GM19468 (cell line): Measurements from ENCODE around the gene CNTN5.

Source experiments
- ATAC-seq: cut with Tn5 transposase; IDR thresholded peaks from one replicate; pipeline ENCODE4 v1.9.1; 2021; ENCODE audit warnings: mild to moderate bottlenecking, moderate library complexity, moderate number of reproducible peaks; ENCODE audit not compliant: unreplicated experiment; ENCODE audit errors: extremely low read depth

CNTN5 gene

DNA sequence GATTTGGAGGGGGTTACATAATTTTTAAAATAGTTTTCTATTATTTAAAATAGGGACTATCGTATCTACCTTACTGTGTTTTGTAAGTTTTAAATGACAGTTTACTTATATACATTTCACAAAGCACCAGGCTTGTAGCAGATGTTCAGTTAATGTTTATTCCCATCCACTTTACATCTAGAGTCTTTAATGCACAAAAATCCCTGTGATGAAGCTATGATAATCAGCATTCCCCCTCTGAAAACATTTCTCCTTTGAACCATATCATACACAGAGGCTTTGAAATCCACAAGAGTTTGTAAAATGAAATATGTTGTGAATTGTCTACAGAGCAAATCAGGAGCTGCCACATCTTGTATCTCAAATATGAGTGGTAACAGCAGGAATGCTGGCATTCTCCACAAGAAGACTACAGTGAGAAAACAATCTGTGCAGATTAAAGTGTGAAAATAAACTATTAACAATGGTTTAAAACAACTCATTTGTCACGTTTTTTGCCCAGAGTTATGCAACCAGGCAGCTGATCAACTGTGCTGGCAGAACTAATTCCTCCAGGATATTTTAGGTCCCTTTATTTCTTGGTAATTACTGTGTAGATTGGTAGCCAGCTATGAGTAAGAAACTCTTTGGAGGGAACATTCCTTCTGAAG lies 967.2 kb downstream of the CNTN5 start:
- ATAC-seq, result no peak

DNA sequence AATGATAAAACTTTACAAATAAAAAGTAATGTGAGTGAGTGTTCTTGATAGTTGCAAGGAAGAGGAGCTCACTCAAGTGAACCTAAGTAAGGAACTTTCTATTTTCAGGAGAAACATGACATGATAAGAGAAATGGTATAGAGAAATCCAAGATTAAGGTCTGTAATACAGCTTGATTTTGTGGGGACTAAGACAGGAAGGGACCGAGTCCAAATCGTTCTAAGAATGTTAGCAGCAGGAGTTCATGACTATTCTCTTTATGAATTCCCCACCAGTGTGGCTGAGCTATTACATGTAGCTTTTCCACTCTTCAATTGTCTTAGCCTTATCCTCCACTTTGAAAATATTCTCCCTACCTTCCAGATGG lies 967.7 kb downstream of the CNTN5 start:
- ATAC-seq, result no peak

DNA sequence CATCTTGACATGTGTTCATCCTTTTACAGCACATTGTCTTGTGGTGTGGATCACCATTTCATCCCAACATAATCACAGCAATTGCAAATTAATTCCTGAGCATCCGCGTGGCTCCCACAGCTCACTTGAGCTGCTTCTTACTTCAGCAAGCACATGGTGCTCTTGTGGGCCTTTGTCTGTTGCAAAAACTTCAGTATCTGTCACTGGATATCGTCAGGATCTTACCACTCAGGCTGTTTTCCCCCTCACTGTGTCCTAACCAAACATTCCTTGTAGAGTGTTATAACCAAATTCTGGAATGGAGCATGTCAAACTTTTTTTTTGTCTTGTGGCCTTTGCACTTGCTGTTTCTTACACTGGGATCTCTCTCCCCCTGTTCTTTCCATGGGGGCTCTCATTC lies 983.2 kb downstream of the CNTN5 start:
- ATAC-seq, result no peak

DNA sequence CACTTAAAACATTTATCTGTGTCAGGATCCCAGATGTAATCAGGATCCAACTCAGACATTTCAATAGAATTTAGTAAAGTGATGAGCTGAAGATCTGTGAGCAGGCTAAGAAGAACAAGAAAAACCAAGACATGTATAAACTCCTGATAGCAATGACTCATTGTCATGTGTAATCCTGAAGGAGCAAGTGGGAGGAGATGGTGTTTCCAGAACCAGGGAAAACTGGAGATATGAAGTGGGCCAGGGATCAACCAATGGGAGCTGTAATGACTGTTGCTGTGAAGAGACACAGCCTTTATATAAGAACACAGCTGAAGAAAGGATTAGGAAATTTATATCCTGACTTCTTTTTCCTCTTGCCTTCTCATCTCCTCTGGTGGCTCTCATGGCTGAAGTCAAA lies 983.8 kb downstream of the CNTN5 start:
- ATAC-seq, result no peak

DNA sequence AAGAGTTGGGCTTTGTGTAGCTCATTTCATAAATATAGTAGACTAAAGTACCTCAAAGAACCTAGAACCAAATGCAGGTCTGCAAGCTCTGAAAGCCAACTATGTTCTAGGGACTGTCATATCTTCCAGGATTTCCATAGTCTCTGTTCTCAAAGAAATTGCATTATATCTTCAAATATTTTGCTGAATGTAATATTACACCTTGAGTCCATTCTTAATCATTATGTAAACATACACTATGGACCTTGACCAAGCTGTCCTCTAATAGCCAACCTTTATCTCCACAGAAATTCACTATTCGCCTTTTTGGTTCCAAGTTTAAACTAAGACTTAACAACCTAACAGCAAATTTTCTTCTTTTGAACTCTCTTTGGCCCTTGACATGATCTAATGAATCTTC lies 987.7 kb downstream of the CNTN5 start:
- no peak for ATAC-seq

DNA sequence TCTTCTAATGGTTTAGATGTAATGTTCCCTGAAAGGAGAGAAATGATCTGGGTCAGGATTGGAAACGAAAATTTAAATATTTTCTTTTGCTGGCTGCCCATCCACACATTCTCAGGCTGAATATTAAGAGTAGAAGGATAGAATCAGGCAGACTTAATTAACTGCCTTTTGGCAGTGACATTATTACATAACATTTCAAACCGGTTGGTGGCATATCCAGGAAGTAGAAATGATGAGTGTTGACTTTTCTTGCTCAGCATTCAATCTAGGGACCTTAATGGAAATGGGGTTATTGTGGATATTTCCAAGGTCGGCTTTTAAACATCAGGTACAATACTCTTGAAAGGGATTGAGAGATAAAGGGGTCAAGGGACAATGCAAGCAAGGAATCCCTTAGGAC lies 989.0 kb downstream of the CNTN5 start:
- no peak for ATAC-seq

DNA sequence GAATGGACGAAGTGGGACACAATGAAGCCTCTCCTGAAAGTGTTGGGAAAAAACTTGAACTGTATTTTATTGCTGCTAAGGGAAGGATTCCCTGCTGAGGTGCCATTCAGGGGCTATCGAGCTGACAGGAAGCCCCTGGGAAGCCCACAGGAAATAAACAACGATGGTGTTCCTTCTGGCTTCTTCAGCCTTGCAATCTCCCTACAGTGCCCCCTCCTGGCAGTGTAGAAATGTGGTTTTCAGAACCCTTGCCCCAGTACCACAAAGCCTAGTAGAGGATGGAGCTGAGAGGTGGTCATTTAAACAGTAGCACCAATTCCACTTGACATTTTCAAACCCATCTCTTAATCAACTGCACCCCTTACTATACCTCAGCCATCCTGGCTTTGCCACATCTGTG lies 989.6 kb downstream of the CNTN5 start:
- ATAC-seq, result no peak

DNA sequence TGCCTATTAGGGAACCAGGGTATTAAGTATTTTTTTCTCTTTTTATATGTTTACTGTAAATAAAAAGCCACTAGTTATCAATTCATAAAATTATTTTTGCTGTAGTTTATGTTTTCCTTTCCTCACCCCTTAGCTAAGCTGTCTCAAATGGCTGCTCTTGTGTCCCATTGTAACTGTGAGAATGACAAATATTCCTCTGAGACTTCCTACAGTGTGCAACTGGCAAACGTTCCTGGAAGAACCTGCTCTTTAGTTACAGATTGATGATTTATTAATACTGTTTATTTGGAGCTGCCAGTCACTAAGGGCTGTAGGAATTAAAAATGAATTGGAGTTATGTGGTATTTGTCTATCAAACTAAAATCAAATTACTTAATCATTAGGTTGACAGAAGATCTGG lies 990.9 kb downstream of the CNTN5 start:
- ATAC-seq, result no peak

DNA sequence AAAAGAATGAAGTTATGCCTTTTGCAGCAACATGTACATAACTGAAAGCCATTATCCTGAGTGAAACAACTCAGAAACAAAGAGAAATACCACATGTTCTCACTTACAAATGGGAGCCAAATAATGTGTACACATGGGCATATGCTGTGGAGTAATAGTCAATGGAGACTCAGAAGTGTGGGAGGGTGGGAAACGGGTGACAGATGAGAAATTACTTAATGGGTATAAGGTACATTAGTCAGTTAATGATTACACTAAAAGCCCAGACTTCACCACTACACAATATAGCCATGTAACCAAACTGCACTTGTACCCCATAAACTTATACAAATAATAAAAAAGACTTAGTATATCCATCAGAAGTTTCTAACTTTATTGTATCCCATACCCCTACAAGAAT lies 992.3 kb downstream of the CNTN5 start:
- no peak for ATAC-seq

DNA sequence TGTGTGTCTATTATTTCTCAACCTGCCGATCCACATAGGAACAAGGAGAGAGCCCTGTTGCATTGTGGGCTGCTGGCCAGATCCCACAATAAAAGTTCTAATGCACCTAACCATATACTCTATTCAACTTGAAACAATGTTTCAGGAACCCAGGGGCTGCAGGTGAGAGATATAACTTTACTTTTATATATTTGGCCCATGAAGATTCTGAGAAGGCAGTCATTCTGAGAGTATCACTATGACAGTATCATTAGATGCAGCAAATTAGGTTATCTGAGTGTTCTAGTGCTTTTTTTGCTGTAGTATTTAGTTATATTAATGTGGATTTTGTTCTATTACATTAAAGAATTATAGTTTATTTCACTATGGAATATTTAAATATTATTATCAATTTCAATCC lies 1011.2 kb downstream of the CNTN5 start:
- no peak for ATAC-seq

DNA sequence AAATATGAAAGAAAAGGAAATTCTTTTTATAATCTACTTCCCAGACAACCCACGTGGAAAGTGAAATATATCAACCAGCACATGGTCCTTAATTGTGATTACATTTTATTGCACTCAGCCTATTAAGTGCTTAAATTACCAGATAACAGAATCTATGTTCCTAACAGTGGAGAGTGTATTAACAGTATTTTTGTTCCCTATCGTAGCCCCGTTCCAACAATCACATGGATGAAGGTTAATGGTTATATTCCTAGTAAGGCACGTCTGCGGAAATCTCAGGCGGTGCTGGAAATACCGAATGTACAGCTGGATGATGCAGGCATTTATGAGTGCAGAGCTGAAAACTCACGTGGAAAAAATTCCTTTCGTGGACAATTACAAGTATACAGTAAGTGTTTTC lies 1040.3 kb downstream of the CNTN5 start:
- ATAC-seq, result no peak

DNA sequence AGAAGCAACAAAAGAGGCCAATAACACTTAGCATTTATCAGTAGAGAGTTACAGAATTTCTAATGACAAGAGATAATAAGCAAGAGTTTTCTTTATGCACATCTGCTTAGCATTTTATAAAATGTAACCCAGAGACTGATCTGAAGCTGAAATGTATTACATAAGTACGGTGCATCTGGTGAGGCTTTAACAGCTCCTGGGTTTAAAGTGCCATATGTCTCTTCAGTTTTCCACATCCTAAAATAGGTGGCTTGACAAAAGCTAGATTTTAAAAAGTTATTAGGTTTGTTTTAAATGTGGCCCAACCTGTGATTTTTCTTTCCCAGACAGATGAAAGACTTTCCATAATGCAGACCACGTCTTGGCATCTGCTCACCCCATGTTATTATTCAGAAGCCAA lies 1045.7 kb downstream of the CNTN5 start:
- no peak for ATAC-seq

DNA sequence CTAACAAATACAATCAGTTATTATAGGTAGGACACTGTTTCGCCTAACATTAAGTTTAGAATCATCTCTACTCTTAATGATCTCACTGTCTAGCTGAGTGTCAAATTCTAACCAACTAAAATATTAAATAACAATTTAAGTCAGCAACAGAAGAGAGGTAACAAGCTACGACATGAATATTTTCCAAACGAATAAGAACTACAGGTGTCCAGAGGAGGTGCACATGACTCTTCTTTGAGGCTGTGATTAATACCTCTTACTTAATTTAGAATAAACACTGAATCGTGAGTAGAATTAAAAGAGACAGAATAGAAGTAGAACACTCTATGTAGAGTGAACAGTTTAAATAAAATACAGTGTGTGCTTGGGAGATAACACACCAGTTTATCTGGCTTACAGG lies 1047.4 kb downstream of the CNTN5 start:
- no peak for ATAC-seq

DNA sequence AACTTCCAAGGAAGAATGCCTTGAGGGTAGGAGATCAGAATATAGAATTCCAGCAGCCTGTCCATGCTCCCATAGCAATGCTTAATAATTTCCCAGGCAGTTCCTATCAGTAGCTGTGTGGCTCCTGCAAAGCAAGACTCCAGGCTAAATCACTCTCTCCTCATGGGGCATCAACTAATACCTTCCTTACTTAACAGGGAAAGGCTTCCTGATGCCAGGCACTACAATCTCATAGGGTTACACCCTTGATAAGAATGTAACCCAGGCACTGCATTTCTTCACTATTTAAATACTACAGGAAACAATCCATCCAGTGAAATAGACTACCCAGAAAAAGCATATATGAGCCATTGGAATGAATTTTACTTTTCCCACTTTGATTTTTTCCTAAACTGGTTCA lies 1051.4 kb downstream of the CNTN5 start:
- ATAC-seq, result no peak

DNA sequence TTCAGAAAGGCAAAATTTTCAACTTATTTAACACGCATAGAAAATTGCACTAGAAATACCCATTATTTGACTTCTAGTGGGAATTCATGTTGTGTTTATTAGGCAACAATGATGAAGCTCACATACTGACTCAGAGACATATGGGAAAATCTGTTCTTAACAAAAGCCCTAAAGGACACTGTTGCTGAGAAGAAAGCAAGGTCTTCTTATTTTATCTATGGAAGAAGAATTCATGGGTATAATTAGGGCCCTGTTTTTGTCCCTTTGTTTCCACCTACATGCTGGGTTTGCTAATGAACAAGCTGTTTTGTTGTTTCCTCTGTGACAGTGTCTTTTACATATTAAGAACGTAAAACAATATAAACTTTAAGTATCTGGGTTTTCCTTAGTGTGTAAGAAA lies 1059.6 kb downstream of the CNTN5 start:
- ATAC-seq, result no peak

DNA sequence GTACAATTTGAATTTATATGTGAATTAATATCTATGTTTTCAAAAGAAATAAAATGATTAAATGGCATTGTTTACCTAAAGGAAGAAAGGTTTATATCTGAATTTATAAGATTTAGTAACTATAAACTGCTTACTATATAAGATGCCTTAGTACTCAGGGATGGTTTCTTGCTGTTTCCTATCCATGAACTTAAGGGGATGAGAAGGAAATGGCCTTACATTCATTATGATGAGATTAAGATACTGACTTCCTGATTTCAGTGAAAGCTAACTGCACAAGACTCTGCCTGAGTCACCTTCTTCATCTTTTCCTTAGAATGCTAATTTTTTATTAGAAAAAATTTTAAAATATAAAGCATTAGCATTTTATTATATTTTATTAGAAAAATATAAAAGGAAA lies 1060.1 kb downstream of the CNTN5 start:
- no peak for ATAC-seq

DNA sequence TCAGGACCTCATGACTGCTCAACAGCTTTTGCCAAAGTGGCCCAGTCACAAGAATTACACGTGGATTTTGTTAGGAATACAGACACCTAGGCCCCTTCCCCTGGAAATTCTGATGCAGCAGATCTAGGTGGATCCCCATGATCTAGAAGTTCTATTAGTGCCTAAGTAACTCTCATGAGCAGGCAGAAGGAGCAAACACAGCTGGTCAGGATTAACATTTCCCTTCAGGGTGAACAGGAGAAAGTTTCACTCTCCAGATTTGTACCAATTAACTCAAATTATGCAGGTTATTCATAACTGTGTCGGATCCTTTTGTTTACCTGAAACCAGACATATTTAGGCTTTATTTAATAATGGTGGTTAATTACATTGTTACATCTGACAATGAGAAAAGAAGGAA lies 1072.9 kb downstream of the CNTN5 start:
- ATAC-seq, result no peak

DNA sequence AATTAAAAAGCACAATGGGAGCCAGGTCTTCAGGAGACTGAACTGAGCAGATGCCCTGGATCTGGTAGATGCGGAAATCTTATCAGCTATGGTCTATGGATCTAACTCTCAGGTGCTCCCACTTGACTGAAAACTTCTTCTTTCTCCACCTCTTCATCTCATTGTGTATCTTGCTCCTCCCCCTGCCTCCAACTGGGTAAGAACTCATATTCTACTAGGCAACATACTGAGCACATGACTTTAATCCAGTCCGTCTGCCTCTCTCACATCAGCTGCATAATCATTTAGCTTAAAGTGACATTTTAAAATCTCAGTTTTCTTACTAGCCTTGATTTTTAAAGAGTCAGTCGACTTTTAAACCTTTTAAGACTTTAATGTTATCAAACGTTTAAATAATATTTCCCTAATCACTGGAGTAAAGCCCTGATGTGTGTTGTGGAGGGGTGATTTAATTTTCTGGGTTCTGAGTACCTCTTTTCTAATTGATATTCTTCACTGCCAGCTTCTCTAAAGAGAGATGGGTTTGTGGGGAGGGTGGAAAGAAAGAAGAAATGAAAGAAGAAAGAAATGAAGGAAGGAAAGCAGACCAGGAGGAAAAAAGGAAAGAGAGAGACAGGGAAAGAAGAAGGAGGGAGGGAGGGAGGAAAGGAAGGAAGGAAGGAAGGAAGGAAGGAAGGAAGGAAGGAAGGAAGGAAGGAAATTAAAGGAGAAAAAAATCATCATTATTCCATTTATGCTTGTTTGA lies 1073.5 kb downstream of the CNTN5 start:
- ATAC-seq, result no peak

DNA sequence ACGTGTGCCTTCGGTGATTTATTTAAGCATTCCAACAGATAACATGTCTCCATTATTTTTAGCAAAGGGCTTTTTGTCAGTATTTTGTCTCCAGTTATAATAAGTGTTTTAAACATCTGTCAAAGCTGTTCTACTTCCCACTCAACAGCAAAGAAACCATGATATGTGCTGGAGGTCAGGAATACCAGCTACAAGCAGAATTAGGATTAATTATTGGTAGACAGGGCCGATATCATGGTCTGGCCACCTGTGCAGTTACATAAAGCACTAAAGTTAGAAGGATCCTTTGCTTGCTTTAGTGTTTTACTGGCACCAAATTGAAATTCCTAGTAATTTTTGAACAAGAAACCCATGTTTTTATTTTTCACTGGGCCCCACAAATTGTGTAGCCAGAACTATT lies 1075.1 kb downstream of the CNTN5 start:
- ATAC-seq, result no peak

DNA sequence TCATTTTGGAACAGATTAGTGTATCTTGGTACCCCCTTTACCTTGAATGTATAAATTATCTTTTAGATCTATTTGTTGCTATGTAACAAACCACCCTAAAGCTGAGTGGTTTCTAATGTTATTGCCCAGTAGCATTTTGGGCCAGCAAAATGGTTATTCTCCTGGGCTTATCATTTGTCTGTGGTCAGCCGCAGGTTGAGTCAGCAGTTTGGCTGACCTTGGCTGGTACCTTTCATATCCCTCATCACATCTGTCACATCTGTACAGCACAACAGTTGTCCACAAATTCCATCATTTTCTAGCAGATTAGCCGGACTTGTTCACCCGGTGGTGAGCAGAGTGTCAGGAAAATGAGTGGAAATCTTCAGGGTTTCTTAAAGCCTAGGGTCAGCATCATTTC lies 1077.8 kb downstream of the CNTN5 start:
- ATAC-seq, result no peak

DNA sequence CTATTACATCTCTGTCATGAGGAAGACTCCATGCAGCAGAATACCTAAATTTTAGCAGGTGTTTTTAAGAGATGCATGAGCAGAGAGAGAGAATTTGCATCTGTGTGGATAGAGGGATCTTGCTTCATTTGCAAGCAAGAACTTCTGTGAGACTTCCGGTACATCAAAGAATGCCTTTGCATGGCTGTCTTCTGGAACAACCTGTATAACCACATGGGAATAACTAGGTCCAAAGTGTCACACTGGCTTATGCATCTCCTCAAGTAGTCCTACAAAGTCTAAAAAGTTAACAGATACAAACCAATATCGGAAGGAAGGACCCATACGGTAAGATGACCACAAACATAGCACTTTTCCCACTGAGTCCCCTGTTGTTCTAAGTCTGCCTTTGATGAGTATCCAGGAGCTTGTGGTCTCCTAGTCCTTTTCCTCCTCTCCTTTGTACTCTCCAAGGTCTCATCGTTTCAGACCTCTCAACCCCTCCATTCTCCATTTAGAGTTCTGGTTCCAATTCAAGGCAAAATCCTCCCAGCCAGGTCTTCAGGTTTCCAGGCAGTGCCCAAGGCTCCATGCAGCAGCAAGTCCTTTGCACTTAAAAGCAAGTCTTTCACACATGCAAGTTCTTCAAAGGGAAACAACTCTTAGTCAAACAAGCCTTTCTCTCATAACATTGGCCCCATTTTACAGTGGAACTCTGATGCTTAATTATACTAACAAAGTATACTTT lies 1084.7 kb downstream of the CNTN5 start:
- ATAC-seq, result no peak

DNA sequence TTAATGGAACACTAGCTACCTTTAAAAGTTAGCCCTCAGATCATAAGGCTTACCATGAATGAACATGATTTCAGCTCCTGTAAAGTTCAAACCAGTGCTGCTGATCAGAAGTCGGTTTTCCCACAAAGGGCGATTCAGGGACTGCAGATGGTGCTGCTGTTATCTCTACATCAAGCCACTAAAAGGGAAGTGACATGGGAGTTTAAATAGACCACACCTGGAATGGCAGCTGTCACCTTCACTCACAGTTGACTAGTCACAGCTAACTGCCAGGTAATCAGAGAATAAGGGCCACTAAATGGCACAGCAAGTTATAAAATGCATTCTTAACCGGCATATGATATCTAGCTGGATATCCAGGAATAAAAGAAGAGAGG lies 1085.2 kb downstream of the CNTN5 start:
- no peak for ATAC-seq
